ENCODE measurements around the gene CAMK2D.
"Not testable (repeated sequence)": the region's sequence is repeated elsewhere in the genome, so short reads cannot be mapped to it uniquely, and the experiment has no call there.

The CAMK2D gene

DNA sequence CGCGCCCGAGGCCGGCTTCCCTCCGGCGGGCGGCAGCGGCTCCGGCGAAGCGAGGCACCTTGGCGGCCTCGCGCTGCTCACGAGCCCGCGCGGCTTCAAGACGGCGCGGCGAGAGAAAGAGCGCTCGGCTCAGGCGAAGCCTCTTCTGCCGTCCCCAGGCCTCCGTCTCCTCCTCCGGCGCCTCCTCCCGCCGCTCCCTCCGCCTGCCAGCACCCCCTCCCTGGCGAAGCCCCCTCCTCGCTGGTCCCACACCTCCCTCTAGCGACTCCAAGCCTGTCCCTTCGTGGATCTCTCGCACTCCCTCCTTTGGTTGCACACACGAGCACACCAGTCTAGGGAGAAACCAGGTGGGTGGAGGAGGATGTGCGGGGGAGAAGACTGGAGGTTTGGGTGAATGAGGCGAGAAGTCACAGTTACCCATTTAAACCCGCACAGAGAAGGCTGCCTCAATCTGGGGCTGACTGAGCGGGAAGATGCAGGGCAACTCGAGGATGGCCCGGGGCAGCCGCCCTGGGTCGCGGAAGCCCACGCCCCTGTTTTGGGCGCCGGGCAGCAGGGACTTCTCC, at the start of gene CAMK2D:
Gene CAMK2D (minus strand): TSS at position 119 of the 566 bp plus-strand sequence. CDS start 670 bp downstream, outside the sequence.
- peak; percentile 46 to 71 for DNase-seq (ENCODE audit: low read depth in 2 of 2, low spot score in 1 of 2)

DNA sequence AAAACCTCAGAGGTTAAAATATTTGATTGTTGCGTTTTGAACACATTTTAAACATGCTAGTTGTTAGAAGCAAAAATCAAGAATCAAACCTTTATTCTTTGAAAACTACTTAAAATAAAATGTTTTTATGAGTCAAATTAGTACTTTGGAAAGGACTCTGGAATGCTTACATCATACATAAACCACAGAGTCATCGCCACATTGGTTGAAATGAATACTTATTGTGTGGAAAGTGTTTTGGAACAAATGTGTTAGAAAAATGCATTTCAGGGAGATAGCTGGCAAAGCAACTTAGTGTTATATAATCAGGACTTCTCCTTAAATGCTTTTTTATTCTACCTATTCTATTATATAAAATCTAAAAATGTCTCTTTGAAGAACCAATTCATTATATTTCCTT, 49.4 kb upstream of the CAMK2D start:
- DNase-seq (ENCODE audit: low read depth in 2 of 2, low spot score in 1 of 2): no peak

DNA sequence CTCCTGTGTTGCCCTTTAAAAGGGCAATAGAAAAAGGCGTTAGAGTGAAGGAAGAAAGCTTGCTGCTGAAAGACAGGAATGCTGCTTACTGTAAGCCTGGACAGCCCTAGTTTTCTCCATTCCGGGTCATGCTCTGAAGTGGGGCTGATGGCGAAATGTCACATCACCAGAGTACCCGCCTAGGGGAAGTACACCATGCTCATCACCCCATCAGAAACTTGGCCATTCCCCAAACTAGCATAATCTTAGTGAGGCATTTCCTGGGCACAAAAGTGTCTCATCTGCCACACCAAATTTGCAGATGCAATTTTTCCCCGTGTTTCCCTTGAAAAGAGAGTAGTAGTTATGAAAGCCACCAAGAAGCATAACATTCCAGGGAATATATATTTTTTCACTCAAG, 47.8 kb upstream of the CAMK2D start:
- no peak for DNase-seq (ENCODE audit: low read depth in 2 of 2, low spot score in 1 of 2)

DNA sequence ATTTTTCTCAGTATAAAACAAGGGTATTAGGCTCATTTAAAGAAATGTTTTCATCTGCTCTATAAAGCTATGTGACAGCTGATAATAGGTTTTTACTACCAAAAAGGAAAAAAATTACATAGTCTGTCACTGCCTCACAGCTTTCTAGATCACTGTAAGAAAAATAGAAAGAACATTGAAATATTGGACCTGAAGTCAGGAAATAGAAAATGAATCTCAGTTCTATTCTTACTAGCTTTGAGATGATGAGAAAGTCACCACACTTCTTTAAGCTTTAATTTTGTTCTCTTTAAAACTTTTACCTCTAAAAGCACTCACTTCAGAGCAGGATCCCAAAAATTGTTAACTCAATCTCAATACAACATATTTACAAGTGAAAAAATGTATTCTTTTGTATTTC, 45.3 kb upstream of the CAMK2D start:
- DNase-seq (ENCODE audit: low read depth in 2 of 2, low spot score in 1 of 2): no peak

DNA sequence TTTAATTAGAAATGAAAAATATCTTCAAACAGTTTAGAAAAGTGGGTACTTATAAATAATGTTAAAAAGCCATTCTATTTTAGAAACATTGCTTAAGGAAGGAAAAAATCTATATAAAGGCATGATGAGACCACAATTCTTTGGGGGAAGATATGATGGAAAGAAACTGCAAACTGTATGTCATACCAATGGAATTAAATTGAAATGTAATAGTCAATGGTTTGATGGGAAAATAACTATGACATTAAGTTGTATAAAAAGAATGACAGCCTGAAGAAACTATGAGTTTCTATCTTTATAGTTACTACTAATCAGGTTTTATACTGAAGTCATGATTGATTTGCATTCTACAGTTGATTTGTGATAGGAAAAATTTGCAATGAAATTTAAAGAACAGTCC, 40.3 kb upstream of the CAMK2D start:
- DNase-seq (ENCODE audit: low read depth in 2 of 2, low spot score in 1 of 2): no peak

DNA sequence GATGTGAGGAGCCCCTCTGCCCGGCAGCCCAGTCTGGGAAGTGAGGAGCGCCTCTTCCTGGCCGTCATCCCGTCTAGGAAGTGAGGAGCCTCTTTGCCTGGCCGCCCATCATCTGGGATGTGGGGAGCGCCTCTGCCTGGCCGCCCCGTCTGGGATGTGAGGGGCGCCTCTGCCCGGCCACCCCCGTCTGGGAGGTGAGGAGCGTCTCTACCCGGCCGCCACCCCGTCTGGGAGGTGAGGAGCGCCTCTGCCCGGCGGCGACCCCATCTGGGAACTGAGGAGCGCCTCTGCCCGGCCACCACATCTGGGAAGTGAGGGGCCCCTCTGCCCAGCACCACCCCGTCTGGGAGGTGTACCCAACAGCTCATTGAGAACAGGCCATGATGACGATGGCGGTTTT, 34.8 kb upstream of the CAMK2D start:
- not testable (repeated sequence) for DNase-seq (ENCODE audit: low read depth in 2 of 2, low spot score in 1 of 2)

DNA sequence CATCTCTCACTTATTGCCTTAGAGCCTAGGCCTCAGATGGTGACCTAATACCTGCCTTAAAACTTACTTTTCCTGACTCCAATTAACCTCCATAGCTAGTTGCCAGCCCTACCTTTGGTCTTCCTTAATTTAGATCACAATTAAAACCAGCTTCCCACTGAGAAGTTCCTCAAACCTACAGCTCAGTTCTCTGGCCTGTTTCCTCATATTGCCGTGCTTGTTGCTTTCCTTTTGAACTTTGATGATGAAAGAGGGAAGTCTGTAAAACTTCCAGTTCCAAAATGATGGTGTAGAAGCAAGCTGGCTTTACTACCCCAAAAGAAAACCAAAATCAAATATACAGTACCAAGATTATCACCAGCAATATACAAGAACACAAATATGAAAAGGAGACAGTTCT, 28.9 kb upstream of the CAMK2D start:
- no peak for DNase-seq (ENCODE audit: low read depth in 2 of 2, low spot score in 1 of 2)

DNA sequence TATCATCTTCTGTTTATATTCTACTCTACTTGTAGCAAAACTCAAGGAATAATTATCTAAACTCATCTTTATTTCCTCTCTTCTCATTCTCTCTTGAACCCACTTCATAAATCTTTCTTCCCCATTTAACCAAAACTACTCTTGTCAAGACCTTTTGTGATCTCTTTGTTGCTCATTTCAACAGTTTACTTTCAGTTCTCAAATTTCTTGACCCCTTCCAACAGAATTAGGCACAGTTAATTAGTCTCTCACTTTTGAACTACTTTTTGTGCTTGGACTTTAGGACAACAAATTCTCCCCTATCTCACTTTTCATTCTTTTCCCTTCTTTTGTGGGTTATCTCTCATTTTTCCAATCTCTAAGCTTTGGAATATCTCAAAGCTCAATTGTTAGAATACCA, 27.4 kb upstream of the CAMK2D start:
- no peak for DNase-seq (ENCODE audit: low read depth in 2 of 2, low spot score in 1 of 2)

DNA sequence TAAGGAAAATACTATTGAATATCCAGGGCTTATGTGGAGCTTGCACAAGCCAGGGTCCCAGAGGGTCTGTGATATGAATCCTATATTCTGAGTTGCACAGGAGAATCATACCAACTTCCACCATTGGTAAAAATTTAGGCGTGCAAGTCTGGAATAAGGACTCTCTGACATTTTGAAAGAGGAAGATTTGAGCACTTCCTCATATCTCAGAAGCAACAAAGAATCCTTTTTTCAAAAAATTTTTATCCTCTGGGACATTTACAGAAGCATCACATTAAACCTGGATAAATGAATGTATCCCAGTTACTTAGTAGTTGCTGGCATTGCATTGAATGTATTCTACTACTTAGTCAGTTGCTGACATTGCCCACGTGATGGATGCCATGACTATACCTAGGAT, 24.2 kb upstream of the CAMK2D start:
- DNase-seq (ENCODE audit: low read depth in 2 of 2, low spot score in 1 of 2): no peak

DNA sequence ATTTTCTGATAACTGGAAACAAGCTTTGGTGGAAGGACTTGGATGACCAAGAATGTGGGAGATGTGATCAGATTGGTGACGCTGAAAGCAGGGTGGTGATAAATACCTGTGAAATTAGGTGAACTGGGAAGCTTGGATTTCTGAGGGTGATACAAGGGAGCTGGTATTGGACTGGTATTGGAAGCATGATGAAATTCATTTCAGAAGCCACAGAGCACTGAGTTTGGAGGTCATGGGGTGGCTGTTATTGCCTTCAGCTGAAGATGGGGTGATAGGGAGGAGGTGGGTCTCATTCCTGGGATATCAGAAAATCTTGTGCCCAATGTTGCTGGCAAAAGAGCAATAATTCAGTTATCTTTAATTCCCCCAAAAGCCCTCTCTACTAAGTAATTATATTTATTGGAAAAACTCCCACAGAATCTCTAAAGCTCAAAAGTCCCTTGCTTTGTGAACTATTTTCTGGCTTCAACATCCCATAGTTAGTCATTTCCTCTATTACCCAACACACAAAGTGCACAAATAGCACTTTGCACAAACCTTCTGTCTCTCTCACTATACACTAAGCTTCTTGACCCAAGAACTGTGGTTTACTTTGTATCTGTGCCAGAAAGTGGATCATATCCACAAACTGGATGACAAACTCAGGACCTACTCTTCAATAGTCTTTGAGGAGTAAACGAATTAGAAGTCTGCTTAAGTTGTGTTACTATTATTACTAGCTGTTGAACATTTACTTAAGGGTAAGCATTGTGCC, 23.1 kb upstream of the CAMK2D start:
- no peak for DNase-seq (ENCODE audit: low read depth in 2 of 2, low spot score in 1 of 2)

DNA sequence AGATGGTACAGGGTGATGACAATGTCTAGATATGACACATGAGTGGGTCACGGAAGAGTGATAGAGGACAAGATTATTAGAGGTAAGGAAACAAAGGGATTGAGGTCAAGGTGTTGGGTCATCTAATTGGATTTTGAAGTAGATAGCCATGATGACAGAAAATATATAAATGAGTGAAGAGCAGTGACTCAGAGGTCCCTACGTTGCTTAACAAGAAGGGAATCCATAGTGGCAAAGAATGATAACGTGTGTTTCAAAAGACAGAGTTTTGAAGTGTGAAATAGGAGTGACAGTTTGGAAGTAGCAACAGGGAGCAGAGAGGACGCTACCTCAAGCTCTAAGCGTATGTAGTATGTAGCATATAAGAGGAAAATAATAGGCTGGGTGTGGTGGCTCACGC, 22.2 kb upstream of the CAMK2D start:
- DNase-seq (ENCODE audit: low read depth in 2 of 2, low spot score in 1 of 2): no peak

DNA sequence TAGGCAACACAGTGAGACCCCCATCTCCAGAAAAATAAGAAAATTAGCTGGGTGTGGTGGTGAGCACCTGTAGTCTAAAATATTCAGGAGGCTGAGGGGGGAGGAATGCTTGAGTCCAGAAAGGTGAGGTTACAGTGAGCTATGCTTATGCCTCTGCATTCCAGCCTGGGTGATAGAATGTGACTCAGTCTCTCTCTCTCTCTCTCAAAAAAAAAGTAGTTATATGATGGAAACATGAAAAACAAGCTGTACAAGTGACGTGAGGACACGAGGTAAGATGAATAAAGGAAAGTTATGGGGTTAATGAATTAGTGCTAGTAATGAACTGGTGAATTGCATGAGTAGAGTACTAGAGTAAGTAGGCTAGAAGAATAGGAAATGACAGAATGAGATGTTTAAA, 21.8 kb upstream of the CAMK2D start:
- no peak for DNase-seq (ENCODE audit: low read depth in 2 of 2, low spot score in 1 of 2)

DNA sequence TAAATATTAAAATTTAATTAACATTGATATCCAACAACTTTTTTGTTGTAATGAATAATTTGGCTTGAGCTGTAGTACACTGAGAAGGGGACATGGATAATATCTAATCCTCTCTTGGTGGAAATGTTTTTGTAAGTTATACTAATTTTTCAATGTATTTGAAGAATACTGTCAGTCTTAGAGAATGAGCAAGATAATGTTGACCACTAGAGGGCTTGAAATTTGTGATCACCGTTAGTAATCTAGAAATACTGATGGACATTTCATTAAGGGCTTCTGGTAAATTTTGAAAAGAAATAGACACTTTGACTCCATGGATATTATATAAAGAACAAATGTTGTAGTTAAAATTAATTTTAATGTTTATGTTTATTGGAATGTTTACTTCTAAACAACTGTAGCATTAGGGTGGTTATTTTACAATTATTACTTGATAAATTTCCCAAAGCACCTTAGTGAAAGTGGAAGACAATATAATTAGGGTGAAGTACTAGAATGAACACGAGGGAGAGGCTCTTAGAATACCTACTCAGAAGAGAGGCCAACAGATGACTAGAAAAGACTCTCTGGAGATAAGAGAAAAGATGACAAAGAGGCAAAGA, 20.0 kb upstream of the CAMK2D start:
- DNase-seq (ENCODE audit: low read depth in 2 of 2, low spot score in 1 of 2): no peak

DNA sequence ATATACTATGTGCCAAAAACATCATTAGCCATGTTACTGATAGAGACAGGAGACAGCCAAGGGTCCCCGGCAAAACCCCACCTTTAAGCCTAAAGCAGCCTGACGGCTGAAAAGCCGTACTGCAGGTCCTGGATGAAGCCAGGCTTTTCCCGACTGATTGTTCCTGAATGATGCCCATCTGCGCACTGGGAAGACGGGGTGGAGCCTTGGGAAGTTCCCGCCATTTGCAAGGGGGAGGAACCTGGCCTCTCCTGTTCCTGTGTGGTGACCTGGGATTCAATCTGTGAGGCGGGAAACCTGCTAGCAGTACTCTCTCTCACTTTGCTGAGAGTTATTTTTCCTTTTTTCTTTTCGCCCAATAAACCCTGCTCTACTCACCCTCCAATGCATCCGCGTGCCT, 15.1 kb upstream of the CAMK2D start:
- DNase-seq (ENCODE audit: low read depth in 2 of 2, low spot score in 1 of 2): no peak

DNA sequence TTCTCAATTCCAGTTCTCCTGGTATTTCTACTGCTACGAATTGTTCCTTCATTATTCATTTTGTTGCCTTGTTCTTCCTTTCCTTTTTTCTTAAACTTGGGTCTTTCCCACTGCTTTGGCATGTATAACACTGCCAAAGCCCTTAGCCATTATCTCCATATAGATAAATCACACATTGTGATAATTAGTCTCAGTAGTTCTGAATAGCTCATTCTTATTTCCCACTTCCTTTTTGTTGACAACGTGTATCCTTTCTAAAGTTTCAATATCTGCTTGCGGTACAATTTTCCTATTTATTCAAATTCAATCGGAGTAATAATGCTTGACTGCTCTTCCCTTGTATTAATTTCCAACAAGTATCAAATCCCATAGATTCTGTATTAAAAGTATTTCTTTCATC, 14.5 kb upstream of the CAMK2D start:
- no peak for DNase-seq (ENCODE audit: low read depth in 2 of 2, low spot score in 1 of 2)

DNA sequence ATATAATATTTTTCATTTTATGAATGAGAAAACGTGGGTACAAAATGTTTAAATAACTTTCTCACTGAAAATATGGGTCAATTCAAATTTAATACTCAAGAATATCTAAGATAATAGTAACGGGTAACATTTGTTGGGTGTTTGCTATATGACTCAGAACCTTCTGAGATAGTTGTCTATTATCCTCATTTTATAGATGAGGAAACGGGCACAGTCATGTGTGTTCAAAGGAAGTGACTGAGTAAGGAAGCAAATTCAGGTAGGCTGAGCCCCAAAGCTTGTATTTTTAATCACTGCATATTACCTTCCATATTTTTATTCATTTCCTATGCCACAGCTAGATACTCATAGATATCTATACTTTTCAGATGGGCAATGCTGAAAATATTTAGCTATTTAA, 12.2 kb upstream of the CAMK2D start:
- DNase-seq (ENCODE audit: low read depth in 2 of 2, low spot score in 1 of 2): no peak

DNA sequence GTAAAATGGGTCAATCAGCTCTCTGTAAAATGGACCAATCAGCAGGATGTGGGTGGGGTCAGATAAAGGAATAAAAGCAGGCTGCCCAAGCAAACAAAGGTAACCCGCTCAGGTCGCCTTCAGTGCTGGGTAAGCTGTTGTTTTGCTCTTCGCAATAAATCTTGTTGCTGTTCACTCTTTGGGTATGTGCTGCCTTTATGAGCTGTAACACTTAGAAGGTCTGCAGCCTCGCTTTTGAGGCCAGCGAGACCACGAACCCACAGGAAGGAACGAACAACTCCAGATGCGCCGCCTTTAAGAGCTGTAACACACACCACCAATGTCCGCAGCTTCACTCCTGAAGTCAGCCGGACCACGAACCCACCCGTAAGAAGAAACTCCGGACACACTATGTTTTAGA, 11.5 kb upstream of the CAMK2D start:
- DNase-seq (ENCODE audit: low read depth in 2 of 2, low spot score in 1 of 2): no peak

DNA sequence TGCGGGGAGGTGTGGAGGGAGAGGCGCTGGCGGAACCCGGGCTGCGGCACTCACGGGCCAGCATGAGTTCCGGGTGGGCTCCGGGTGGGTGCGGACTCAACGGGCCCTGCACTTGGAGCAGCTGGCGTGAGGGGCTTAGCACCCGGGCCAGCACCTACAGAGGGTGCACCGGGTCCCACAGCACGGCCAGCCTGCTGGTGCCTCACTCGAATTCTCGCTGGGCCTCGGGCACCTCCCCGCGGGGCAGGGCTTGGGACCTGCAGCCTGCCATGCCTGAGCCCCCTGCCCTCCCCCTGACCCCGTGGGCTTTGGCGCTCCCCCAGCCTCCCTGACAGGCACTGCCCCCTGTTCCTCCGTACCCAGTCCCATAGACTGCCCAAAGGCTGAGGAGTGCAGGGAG, 10.8 kb upstream of the CAMK2D start:
- no peak for DNase-seq (ENCODE audit: low read depth in 2 of 2, low spot score in 1 of 2)

DNA sequence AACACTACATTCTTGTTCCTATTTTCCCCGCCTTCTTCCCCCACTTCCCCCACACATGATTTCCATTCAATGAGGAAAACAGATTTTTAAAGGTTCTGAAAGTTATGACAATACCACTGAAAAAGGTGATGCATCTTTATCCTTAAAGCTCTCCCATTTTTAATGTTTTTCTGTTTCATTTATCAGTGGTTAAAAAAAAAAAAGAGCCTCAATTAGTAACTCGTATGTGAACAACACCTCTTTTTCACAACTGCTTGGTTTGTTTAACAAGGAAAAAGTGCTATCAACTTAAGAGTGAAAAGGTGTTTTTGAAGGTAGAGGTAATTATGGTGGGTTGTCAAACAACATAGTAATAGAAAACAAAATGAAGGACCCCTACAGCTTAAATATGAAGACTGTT, 8.2 kb upstream of the CAMK2D start:
- no peak for DNase-seq (ENCODE audit: low read depth in 2 of 2, low spot score in 1 of 2)

DNA sequence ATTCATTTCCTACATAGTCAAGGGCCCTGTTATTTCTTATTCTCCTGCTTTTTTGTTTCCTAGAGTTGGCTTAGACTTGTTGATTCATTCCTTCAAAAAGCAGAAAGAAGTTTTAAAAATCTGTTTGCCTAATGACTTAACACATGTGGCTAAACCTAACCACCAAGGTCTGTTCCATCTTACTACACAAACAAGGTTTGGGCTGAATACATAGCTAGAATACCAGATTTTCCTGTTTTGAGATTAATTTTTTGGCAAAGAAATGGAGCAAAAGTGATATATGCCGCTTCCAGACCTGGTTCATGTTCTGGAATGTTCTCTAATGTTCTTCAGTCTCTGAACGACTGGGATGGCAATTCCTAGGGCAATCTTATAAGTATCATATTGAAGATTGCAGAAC, 7.4 kb upstream of the CAMK2D start:
- DNase-seq (ENCODE audit: low read depth in 2 of 2, low spot score in 1 of 2): no peak

DNA sequence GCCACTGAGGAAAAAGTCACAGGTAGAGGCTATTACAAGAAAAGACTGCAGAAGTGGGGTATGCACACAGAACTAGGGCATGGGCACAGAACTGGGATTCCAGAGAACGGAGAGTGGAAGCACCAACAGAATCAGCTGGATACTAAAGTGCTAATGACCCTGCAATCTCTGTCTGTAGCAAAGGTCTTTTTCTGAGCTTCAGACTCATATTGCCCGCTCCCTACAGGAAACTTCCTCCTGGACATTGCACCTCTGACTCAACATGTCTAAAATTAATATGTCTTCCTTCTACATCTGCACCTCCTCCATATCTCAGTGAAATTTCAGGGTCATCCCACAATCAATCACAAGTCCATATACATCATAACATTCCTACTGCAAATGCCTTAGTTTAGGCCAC, 5.3 kb upstream of the CAMK2D start:
- no peak for DNase-seq (ENCODE audit: low read depth in 2 of 2, low spot score in 1 of 2)

DNA sequence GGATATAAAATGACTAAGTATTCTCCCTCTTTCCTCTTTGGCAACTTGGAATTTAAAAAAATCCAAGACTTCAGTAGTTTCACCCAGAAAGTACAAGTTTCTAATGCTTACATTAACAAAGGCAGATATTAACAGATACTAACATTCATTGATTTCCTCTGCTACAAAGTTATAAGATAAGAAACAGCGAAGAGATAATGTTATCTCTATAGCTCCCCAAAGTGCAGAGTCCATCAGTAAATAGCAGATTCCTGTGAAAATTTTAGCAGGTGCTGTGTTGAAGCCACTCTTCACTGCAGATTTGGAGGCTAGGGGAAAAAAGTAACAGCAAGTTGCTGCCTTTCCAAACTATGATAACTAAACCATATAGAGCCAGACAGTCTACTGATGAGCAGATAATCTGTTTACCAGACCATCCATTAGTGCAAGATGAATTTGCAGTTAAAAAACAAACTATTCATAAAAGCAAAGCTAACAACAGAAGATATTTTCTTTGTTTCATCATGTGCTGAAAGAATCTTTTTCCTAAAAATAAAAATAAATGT, 3.3 kb upstream of the CAMK2D start:
- DNase-seq (ENCODE audit: low read depth in 2 of 2, low spot score in 1 of 2): no peak

DNA sequence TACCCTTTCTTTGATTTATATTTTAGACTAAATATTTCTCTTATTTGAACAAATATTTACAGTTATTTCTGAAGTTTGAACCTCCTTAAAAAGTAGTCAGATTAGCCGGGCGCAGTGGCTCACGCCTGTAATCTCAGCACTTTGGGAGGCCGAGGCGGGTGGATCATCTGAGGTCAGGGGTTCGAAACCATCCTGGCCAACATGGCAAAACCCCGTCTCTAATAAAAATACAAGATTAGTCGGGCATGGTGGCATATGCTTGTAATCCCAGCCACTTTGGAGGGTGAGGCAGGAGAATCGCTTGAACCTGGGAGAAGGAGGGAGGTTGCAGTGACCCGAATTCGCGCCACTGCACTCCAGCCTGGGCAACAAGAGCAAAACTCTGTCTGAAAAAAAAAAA, 2.4 kb upstream of the CAMK2D start:
- not testable (repeated sequence) for DNase-seq (ENCODE audit: low read depth in 2 of 2, low spot score in 1 of 2)

Measured in stimulated activated CD8-positive, alpha-beta memory T cell treated with anti-CD3 and anti-CD28 coated beads, Interleukin-4, amount 100 ng/mL, for 1 hour (primary cell).